ENCODE results near the gene NKD2. TPM values are rescaled to one million over a fixed set of nuclear protein-coding genes. Genes with fewer than 3 reads are reported as not detected.

Gene NKD2
- total and polyA plus RNA-seq, 10 donors, result 1.4 to 52.3 (median 14.9) TPM

DNA sequence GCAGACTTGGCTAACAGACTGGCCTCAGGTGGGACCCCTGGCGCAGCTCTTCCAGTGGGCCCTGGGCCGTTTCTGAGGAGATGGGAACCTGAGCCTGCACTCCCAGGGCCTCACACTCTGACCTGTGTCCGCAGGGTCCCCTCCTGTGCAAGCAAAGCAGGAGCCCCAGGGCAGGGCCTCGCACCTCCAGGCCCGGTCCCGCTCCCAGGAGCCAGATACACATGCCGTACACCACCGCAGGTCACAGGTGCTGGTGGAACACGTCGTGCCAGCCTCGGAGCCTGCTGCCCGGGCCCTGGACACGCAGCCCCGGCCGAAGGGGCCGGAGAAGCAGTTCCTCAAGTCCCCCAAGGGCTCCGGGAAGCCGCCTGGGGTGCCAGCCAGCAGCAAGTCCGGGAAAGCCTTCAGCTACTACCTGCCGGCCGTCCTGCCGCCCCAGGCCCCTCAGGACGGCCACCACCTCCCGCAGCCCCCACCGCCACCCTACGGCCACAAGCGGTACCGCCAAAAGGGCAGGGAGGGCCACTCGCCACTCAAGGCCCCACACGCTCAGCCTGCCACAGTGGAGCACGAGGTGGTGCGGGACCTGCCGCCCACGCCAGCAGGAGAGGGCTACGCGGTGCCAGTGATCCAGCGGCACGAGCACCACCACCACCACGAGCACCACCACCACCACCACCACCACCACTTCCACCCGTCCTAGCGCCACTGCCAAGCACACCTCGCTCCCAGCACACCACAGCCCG, 29.2 kb downstream of the NKD2 start:
- peaks cover 0 to 6% (median 0%) of the 10 kb centered on the region in 7 donors for H3K27me3 ChIP-seq (replicated peaks in 1 of 7)
- intact Hi-C loops (cut with DNase I; ENCODE audit: low total_unique reads), result no loop called here
- H3K4me3 ChIP-seq, result no peak overlapping the region
- H3K36me3 ChIP-seq, result peaks cover 0 to 39% (median 0%) of the 10 kb centered on the region in 6 donors
- no peaks in the 10 kb centered on the region for H3K9me3 ChIP-seq
- WGBS, 5 donors, result 85 to 92% (median 90%) methylated on average over 14 to 43 of the region's 43 CpGs
- no peak overlapping the region for H3K27ac ChIP-seq
- no peaks in the 10 kb centered on the region for H3K4me1 ChIP-seq
- TF ChIP-seq, protein P1, sequence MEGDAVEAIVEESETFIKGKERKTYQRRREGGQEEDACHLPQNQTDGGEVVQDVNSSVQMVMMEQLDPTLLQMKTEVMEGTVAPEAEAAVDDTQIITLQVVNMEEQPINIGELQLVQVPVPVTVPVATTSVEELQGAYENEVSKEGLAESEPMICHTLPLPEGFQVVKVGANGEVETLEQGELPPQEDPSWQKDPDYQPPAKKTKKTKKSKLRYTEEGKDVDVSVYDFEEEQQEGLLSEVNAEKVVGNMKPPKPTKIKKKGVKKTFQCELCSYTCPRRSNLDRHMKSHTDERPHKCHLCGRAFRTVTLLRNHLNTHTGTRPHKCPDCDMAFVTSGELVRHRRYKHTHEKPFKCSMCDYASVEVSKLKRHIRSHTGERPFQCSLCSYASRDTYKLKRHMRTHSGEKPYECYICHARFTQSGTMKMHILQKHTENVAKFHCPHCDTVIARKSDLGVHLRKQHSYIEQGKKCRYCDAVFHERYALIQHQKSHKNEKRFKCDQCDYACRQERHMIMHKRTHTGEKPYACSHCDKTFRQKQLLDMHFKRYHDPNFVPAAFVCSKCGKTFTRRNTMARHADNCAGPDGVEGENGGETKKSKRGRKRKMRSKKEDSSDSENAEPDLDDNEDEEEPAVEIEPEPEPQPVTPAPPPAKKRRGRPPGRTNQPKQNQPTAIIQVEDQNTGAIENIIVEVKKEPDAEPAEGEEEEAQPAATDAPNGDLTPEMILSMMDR (IDR thresholded peaks at IDR 0.05 in 8 of 11, conservative IDR thresholded peaks at IDR 0.05 in 3 of 11), result no peak
- TF ChIP-seq POLR2A (IDR thresholded peaks at IDR 0.05) (no peak), POLR2AphosphoS5 (IDR thresholded peaks at IDR 0.05) (no peak)
- no peak for DNase-seq

DNA sequence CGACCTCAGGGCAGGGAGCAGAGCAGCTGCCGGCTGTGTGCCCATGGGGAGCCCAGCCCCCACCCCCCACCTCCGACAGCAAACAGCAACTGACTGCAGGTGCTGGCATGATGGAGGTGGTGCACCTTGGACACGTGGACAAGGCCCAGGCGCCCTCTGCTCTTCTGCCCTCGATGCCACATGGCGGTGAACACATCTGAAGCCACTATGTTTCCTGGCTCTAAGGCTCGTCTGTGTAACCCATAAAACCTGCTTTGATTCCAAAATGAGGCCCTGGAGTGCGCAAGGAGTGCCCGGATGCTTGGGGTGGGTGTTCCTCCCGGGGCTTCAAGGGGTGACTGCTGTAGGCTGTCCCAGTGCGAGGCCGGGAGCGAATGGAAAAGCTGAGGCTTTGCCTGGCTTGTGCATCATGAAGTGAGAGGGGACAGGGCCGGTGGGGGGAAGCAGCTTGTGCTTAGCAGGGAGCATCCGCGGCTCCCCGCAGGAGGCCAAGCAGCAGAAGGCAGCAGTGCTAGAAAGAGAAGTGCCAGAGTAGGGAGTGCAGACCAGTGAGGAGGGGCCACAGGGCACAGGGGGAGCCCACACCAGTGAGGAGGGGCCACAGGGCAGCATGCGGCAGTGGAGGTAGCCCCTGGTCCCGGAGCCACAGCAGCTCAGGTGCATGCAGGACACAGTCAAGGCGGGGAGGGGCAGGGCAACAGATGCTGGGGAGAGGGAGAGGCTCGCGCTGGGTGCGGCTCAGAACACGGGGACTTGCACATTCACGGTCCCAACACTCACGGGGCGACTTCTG, 30.0 kb downstream of the NKD2 start:
- H3K27me3 ChIP-seq (replicated peaks in 1 of 7), result no peaks in the 10 kb centered on the region
- no peak overlapping the region for H3K4me3 ChIP-seq
- H3K27ac ChIP-seq, result no peak overlapping the region
- H3K36me3 ChIP-seq, result peaks cover 0 to 32% (median 0%) of the 10 kb centered on the region in 6 donors
- intact Hi-C loops (cut with DNase I; ENCODE audit: low total_unique reads), result no loop called here
- 85 to 87% (median 86%) methylated on average over 23 to 28 of the region's 28 CpGs for WGBS, 5 donors
- no peak for TF ChIP-seq POLR2A (IDR thresholded peaks at IDR 0.05)
- TF ChIP-seq POLR2AphosphoS5 (IDR thresholded peaks at IDR 0.05), result no peak
- TF ChIP-seq, protein P1 (IDR thresholded peaks at IDR 0.05 in 8 of 11, conservative IDR thresholded peaks at IDR 0.05 in 3 of 11), result no peak
- no peak for DNase-seq
- H3K4me1 ChIP-seq, result no peaks in the 10 kb centered on the region
- no peaks in the 10 kb centered on the region for H3K9me3 ChIP-seq

DNA sequence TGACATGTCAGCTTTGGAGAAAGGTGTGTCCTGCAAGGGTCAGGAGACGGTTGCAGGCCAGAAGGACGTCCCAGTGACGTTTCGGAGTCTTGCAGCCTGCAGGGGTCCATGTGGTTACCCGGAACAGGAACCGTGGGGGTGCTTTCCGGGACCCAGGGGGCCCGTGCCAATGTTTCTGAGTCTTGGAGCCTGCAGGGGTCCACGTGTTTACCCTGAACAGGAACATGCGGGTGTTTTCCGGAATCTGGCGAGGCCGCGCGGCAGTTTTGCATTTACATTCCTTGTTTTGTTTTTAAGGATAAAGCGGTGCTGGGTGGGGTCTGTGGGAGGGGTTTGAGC, 30.6 kb downstream of the NKD2 start:
- TF ChIP-seq, protein P1 (IDR thresholded peaks at IDR 0.05 in 8 of 11, conservative IDR thresholded peaks at IDR 0.05 in 3 of 11), result no peak
- TF ChIP-seq POLR2AphosphoS5 (IDR thresholded peaks at IDR 0.05) (no peak), POLR2A (IDR thresholded peaks at IDR 0.05) (no peak)
- Histone ChIP-seq H3K27ac (no peak overlapping the region), H3K4me3 (no peak overlapping the region), H3K36me3 (peaks cover 0 to 26% (median 0%) of the 10 kb centered on the region in 6 donors), H3K27me3 (replicated peaks in 1 of 7) (no peaks in the 10 kb centered on the region), H3K4me1 (no peaks in the 10 kb centered on the region), H3K9me3 (no peaks in the 10 kb centered on the region)
- no peak for DNase-seq
- intact Hi-C loops (cut with DNase I; ENCODE audit: low total_unique reads), result no loop called here
- WGBS, 5 donors, result 80 to 89% (median 84%) methylated on average over 14 to 16 of the region's 16 CpGs

DNA sequence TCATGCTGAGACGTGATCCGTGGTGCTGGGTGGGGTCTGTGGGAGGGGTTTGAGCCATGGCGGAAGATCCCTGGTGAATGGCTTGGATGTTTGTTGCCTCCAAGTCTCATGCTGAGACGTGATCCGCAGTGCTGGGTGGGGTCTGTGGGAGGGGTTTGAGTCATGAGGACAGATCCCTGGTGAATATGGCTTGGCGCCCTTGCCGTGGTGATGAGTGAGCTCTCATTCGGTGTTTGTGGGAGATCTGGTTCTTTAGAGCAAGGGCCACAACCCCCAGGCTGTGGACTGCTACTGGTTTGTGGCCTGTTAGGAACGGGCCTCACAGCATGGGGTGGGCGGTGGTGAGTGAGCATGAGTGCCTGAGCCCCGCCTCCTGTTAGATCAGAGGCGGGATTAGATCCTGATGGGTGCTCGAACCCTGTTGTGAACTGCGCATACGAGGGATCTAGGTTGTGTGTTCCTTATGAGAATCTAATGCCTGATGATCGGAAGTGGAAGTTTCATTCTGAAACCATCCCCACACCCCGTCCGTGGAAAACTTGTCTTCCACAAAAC, 31.2 kb downstream of the NKD2 start:
- H3K4me1 ChIP-seq, result no peaks in the 10 kb centered on the region
- peaks cover 0 to 21% (median 0%) of the 10 kb centered on the region in 6 donors for H3K36me3 ChIP-seq
- WGBS, 5 donors, result 84 to 96% (median 91%) methylated on average over 15 to 18 of the region's 18 CpGs
- no peaks in the 10 kb centered on the region for H3K27me3 ChIP-seq (replicated peaks in 1 of 7)
- H3K4me3 ChIP-seq, result no peak overlapping the region
- TF ChIP-seq POLR2AphosphoS5 (IDR thresholded peaks at IDR 0.05), result no peak
- TF ChIP-seq POLR2A (IDR thresholded peaks at IDR 0.05), result no peak
- TF ChIP-seq, protein P1 (IDR thresholded peaks at IDR 0.05 in 8 of 11, conservative IDR thresholded peaks at IDR 0.05 in 3 of 11), result no peak
- intact Hi-C loops (cut with DNase I; ENCODE audit: low total_unique reads), result no loop called here
- no peak for DNase-seq
- no peak overlapping the region for H3K27ac ChIP-seq
- no peaks in the 10 kb centered on the region for H3K9me3 ChIP-seq
